Fibroblast of pulmonary artery (primary cell): Measurements from ENCODE around the gene MYRF.

Experiments
- DNase-seq: peaks from one replicate; pipeline ENCODE4 v3.0.0-alpha.2; 2010; ENCODE audit warnings: low read depth
- H3K4me3 ChIP-seq: replicated peaks from 2 replicates; pipeline ENCODE4 v1.5.1; 2011; ENCODE audit warnings: low read depth, mild to moderate bottlenecking, control low read depth, low read length, moderate library complexity
- CTCF ChIP-seq: IDR thresholded peaks from 2 replicates; pipeline ENCODE4 v1.5.1; 2011; ENCODE audit warnings: mild to moderate bottlenecking, control low read depth, low read length, inconsistent platforms; ENCODE audit errors: missing control alignments

Gene MYRF

GRCh38 chr11:61718046-61718531 is 34.3 kb upstream of the MYRF start:
- H3K4me3 ChIP-seq, result peak overlapping the region; percentile 42
- TF ChIP-seq CTCF, result no peak
- no peak for DNase-seq

- peak overlapping the region; percentile 42 for H3K4me3 ChIP-seq
- no peak for TF ChIP-seq CTCF
- peak; percentile 56 for DNase-seq
Observed at GRCh38 chr11:61718621-61719302, 33.7 kb upstream of the MYRF start.

DNA sequence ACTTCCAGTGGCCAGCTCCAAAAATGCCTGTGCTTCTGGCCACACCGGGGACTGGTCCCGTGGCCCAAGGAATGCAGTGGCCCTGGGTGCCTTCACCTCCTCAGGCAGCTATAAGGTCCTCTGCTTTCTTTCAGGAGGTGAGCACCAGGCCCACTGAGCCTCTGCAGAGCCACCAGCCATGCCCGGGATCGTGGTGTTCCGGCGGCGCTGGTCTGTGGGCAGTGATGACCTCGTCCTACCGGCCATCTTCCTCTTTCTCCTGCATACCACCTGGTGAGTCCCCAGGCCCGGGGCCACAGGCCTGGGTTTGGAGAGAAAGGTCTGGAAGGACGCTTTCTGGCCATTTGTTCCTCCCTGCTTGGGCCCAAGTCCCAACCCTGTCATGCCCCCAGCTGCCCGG is 32.5 kb upstream of the MYRF start:
- TF ChIP-seq CTCF, result no peak
- no peak for DNase-seq
- no peak overlapping the region for H3K4me3 ChIP-seq

- H3K4me3 ChIP-seq, result no peak overlapping the region
- no peak for TF ChIP-seq CTCF
- DNase-seq, result no peak
Observed at GRCh38 chr11:61720597-61720996, 31.8 kb upstream of the MYRF start.

- TF ChIP-seq CTCF, result no peak
- no peak for DNase-seq
- H3K4me3 ChIP-seq, result no peak overlapping the region
Observed at GRCh38 chr11:61724437-61724836, 28.0 kb upstream of the MYRF start.

DNA sequence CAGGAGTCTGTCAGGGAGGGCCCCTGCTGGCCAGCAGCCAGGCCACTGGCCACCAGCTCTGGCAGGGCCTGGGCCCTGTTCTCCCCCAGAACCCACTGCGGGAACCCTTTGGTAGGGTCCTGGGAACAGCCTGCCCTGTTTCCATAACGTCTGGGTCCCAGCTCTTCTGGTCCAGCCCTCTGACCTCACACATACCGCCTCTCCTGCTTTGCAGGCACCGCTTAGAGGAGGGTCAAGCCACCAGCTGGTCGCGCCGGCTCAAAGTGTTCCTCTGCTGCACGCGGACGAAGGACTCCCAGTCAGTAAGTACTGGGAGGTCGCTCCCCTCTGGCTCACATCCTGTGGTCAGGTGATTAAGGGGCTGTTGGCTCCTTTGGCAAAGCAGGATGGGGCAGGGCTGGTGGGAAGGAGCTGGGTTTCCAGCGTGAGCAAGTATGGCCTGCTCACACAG is 26.6 kb upstream of the MYRF start:
- TF ChIP-seq CTCF, result no peak
- no peak overlapping the region for H3K4me3 ChIP-seq
- peak; percentile 14 for DNase-seq

DNA sequence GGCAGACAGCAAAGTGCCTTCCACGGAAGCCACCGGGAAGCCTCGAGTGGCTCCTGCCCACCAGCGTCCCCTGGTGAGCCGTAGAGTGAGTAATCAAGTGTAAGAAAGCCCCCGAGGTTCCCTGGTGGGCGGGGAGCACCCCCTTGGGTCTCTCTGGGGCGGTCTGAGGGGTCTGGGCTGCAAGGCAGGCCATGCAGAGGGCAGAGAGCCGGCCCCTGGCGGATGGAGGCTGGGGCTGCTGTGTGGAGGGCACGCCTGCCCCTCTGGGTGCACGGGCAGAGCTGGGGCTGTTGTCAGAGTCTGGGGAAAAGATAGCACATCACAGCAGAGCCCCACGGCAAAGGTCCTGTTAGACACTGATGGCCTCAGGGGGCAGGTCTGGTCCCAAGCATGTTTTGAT is 25.7 kb upstream of the MYRF start:
- H3K4me3 ChIP-seq, result no peak overlapping the region
- no peak for TF ChIP-seq CTCF
- DNase-seq, result no peak
